Natural killer cell (primary cell): ENCODE measurements around the gene SHROOM3. TPM values are rescaled to one million over a fixed set of nuclear protein-coding genes. Genes with fewer than 3 reads are reported as not detected.

Experiments used
- ATAC-seq, 3 donors: fragments of 150-1000 bp in 2 of 3; fragments of 200-7000 bp in 1 of 3; cut with Tn5 transposase; 1 replicate in 1 of 3; 2 replicates in 2 of 3; pipeline ENCODE4 v1.10.0; 2021; ENCODE audit warnings: mild to moderate bottlenecking in 2 of 3, moderate library complexity in 2 of 3
- DNase-seq, 2 donors: peaks; one replicate each; pipeline versions ENCODE4 v3.0.0 to v3.0.0-alpha.2; 2013 to 2021; ENCODE audit warnings: mixed read lengths in 1 of 2
- H3K27ac ChIP-seq: one replicate; pipeline ENCODE4 v1.5.1; 2013; ENCODE audit warnings: mild to moderate bottlenecking, low read length
- H3K27me3 ChIP-seq: one replicate; pipeline ENCODE4 v1.6.1; 2013; ENCODE audit warnings: low read length; ENCODE audit not compliant: control insufficient read depth, insufficient read depth
- H3K36me3 ChIP-seq: one replicate; pipeline ENCODE4 v1.6.1; 2013; ENCODE audit warnings: low read length; ENCODE audit not compliant: control insufficient read depth, insufficient read depth
- H3K4me1 ChIP-seq: one replicate; pipeline ENCODE4 v1.6.1; 2013; ENCODE audit warnings: low read length; ENCODE audit not compliant: control insufficient read depth, insufficient read depth
- H3K4me3 ChIP-seq: one replicate; pipeline ENCODE4 v1.5.1; 2013; ENCODE audit warnings: low read length
- H3K9me3 ChIP-seq: one replicate; pipeline ENCODE4 v1.6.1; 2013; ENCODE audit warnings: low read length; ENCODE audit not compliant: control insufficient read depth, insufficient read depth
- H3K27ac Mint-ChIP-seq, 2 donors: one replicate each; pipeline ENCODE4 v1.8.0; 2022; ENCODE audit warnings: mild to moderate bottlenecking in 2 of 2, mixed read lengths in 2 of 2, moderate library complexity in 1 of 2
- H3K27me3 Mint-ChIP-seq, 2 donors: one replicate each; pipeline ENCODE4 v1.8.0; 2022; ENCODE audit warnings: low read depth in 2 of 2, mixed read lengths in 2 of 2
- H3K36me3 Mint-ChIP-seq: one replicate; pipeline ENCODE4 v1.8.0; 2022; ENCODE audit warnings: mixed read lengths
- H3K4me1 Mint-ChIP-seq, 2 donors: one replicate each; pipeline ENCODE4 v1.8.0; 2022; ENCODE audit warnings: mixed read lengths in 2 of 2
- H3K4me3 Mint-ChIP-seq: one replicate; pipeline ENCODE4 v1.8.0; 2022; ENCODE audit warnings: mild to moderate bottlenecking, moderate library complexity, mixed read lengths
- H3K9me3 Mint-ChIP-seq, 2 donors: one replicate each; pipeline ENCODE4 v1.8.0; 2022; ENCODE audit warnings: mixed read lengths in 2 of 2
- CTCF ChIP-seq: fragments of 200-600 bp; IDR thresholded peaks from one replicate; pipeline ENCODE4 v1.8.0; 2022; ENCODE audit warnings: antibody characterized with exemption
- WGBS: methylation state at CpG from one replicate; pipeline ENCODE4 v1.1.7; 2013; ENCODE audit warnings: missing lambda C conversion rate; ENCODE audit not compliant: insufficient coverage; 5-methylcytosine and 5-hydroxymethylcytosine counted together
- intact Hi-C: fragments of 100-400 bp; cut with micrococcal nuclease; formaldehyde crosslinking; loops from one replicate; pipeline ENCODE4 v1.14.2; 2022
- total RNA-seq, 4 donors: library from RNA; stranded (reverse); fragments of 120-200 nt in 1 of 4; gene quantifications; one replicate each; pipeline versions ENCODE4 v1.2.3 to v1.2.4, GENCODE V29; 2013 to 2022

SHROOM3 gene
- total RNA-seq, 3 donors from 2014 or later (not counting 1 experiment from before 2014, with no cell fraction given), result 0.63 TPM; not detected in 2

- H3K4me1 Mint-ChIP-seq, result no peaks in the 10 kb centered on the region
- H3K27ac ChIP-seq, result no peak overlapping the region
- H3K4me1 ChIP-seq, result no peaks in the 10 kb centered on the region
- no peaks in the 10 kb centered on the region for H3K9me3 Mint-ChIP-seq
- no peak for TF ChIP-seq CTCF
- intact Hi-C loops, result no loop called here
- DNase-seq (no peak), ATAC-seq (no peak)
- H3K27me3 Mint-ChIP-seq, result peaks cover 11 to 13% of the 10 kb centered on the region in 2 donors
- no peaks in the 10 kb centered on the region for H3K27me3 ChIP-seq
- H3K4me3 ChIP-seq, result no peak overlapping the region
- no peak overlapping the region for H3K4me3 Mint-ChIP-seq
- H3K36me3 Mint-ChIP-seq, result no peaks in the 10 kb centered on the region
- H3K36me3 ChIP-seq, result no peaks in the 10 kb centered on the region
- no peaks in the 10 kb centered on the region for H3K9me3 ChIP-seq
- WGBS, result 90% methylated on average over 2 of the region's 3 CpGs
- no peak overlapping the region for H3K27ac Mint-ChIP-seq
These were observed 223.4 kb downstream of the SHROOM3 start for GRCh38 chr4:76658231-76659102.

- no peak overlapping the region for H3K27ac ChIP-seq
- Mint-ChIP-seq H3K27ac (no peak overlapping the region), H3K27me3 (peaks cover 8 to 13% of the 10 kb centered on the region in 2 donors), H3K36me3 (no peaks in the 10 kb centered on the region), H3K9me3 (no peaks in the 10 kb centered on the region), H3K4me1 (no peaks in the 10 kb centered on the region), H3K4me3 (no peak overlapping the region)
- ATAC-seq (no peak), DNase-seq (no peak)
- TF ChIP-seq CTCF, result no peak
- WGBS, result 81% methylated on average over 1 of the region's 1 CpG
- H3K36me3 ChIP-seq, result no peaks in the 10 kb centered on the region
- no peaks in the 10 kb centered on the region for H3K4me1 ChIP-seq
- intact Hi-C loops, result no loop called here
- no peaks in the 10 kb centered on the region for H3K27me3 ChIP-seq
- no peak overlapping the region for H3K4me3 ChIP-seq
- H3K9me3 ChIP-seq, result no peaks in the 10 kb centered on the region
These were observed 224.1 kb downstream of the SHROOM3 start for GRCh38 chr4:76659103-76659490.

DNA sequence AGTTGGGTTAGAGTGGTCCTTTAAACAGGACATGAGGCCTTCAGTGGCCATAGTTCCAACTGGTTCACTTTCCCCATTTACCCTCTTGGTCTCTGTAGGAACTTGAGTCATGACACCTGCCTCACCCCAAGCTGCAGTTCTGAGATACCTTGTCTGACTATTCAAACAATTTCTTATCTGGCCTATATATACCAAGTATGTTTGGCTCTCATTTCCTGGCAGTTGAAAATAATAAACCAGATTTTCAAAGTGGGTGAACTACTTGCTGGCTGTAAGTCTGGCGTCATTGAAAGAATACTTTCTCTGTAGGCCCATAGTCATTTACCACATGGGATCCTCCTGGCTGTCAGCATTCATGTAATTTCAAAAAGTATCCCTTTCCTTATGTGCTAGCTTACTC lies 228.8 kb downstream of the SHROOM3 start:
- no peak for TF ChIP-seq CTCF
- Mint-ChIP-seq H3K4me1 (no peaks in the 10 kb centered on the region), H3K36me3 (no peaks in the 10 kb centered on the region), H3K9me3 (no peaks in the 10 kb centered on the region), H3K27me3 (peaks cover 0 to 8% of the 10 kb centered on the region in 2 donors), H3K27ac (no peak overlapping the region), H3K4me3 (no peak overlapping the region)
- no peaks in the 10 kb centered on the region for H3K27me3 ChIP-seq
- 92% methylated on average over 1 of the region's 1 CpG for WGBS
- no peaks in the 10 kb centered on the region for H3K9me3 ChIP-seq
- H3K27ac ChIP-seq, result no peak overlapping the region
- no peaks in the 10 kb centered on the region for H3K4me1 ChIP-seq
- DNase-seq (no peak), ATAC-seq (no peak)
- H3K36me3 ChIP-seq, result no peaks in the 10 kb centered on the region
- intact Hi-C loops, result no loop called here
- H3K4me3 ChIP-seq, result no peak overlapping the region

- H3K36me3 Mint-ChIP-seq, result no peaks in the 10 kb centered on the region
- no peaks in the 10 kb centered on the region for H3K9me3 Mint-ChIP-seq
- H3K27me3 ChIP-seq, result no peaks in the 10 kb centered on the region
- intact Hi-C loops, result no loop called here
- TF ChIP-seq CTCF, result no peak
- no peak for DNase-seq
- no peak overlapping the region for H3K27ac Mint-ChIP-seq
- H3K4me1 ChIP-seq, result no peaks in the 10 kb centered on the region
- no peak for ATAC-seq
- no peak overlapping the region for H3K4me3 ChIP-seq
- H3K4me3 Mint-ChIP-seq, result no peak overlapping the region
- no peak overlapping the region for H3K27ac ChIP-seq
- no peaks in the 10 kb centered on the region for H3K4me1 Mint-ChIP-seq
- peaks cover 0 to 3% of the 10 kb centered on the region in 2 donors for H3K27me3 Mint-ChIP-seq
- no peaks in the 10 kb centered on the region for H3K36me3 ChIP-seq
- no peaks in the 10 kb centered on the region for H3K9me3 ChIP-seq
These were observed 230.1 kb downstream of the SHROOM3 start for GRCh38 chr4:76665153-76665552.
